Vagina (tissue), 2 donors: Measurements from ENCODE around the gene TMEM170A.

Experiments
- CTCF ChIP-seq, 3 experiments: fragments of 450-650 bp in 2 of 3; fragments of 200-600 bp in 1 of 3; sonication (generic) in 1 of 3; IDR thresholded peaks; one replicate each; pipeline ENCODE4 v1.5.1; 2017 to 2019; ENCODE audit warnings: antibody characterized with exemption in 3 of 3, mild to moderate bottlenecking in 2 of 3, moderate library complexity in 2 of 3
- POLR2A ChIP-seq, 2 donors: fragments of 450-650 bp; IDR thresholded peaks; one replicate each; pipeline ENCODE4 v1.6.1; 2017; ENCODE audit warnings: antibody characterized with exemption in 2 of 2, mild to moderate bottlenecking in 2 of 2, moderate library complexity in 2 of 2

DNA sequence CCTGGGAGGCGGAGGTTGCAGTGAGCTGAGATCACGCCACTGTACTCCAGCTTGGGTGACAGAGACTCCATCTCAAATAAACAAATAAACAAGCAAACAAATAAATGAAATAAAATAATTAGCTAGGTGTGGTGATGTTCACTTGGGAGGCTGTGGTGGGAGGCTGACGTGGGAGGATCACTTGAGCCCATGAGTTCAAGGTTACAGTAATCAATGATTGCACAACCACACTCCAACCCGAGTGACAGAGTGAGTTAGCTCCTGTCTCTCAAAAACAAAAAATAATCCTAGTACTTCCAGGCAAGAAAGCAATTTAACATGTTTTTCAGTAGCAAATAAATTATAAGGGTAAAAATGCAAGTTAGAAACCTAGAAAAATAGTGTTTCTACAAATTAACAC is 57.5 kb downstream of the TMEM170A start:
- no peak for TF ChIP-seq CTCF (IDR thresholded peaks at IDR 0.05)
- no peak for TF ChIP-seq POLR2A (IDR thresholded peaks at IDR 0.05)
